ENCODE results near the gene RPS6KC1.
"Not testable (repeated sequence)": the region's sequence is repeated elsewhere in the genome, so short reads cannot be mapped to it uniquely, and the experiment has no call there.

Gene RPS6KC1

DNA sequence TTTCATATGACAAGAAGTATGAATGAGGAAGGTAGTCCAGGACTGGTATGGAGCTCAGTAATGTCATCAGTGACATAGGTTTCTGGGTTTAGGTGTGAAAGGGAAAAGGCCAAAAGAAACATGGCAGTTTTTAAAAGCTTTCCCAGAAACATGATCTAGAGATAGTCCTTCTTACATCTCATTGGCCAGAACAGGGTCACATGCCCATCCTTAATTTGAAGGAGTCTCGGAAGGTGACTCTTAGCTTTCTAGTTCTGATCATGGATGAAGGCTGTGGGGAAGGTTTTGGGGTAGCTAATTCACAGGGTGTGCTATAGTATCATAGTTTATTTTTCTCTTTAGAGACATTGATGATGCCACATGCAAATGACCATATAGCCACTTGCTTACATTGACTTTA lies 55.3 kb downstream of the RPS6KC1 start:
- no peak for DNase-seq (ENCODE audit: low spot score)
- H3K27ac ChIP-seq: no peak overlapping the region
- H3K4me3 ChIP-seq: no peak overlapping the region
- no peak for TF ChIP-seq CTCF (IDR thresholded peaks at IDR 0.05)

GRCh38 chr1:213107613-213108012 lies 56.6 kb downstream of the RPS6KC1 start:
- Histone ChIP-seq H3K27ac (no peak overlapping the region), H3K4me3 (no peak overlapping the region)
- DNase-seq (ENCODE audit: low spot score): no peak
- TF ChIP-seq CTCF (IDR thresholded peaks at IDR 0.05): no peak

GRCh38 chr1:213110349-213111300 lies 59.6 kb downstream of the RPS6KC1 start:
- no peak for TF ChIP-seq CTCF (IDR thresholded peaks at IDR 0.05)
- H3K27ac ChIP-seq: no peak overlapping the region
- H3K4me3 ChIP-seq: no peak overlapping the region
- DNase-seq (ENCODE audit: low spot score): no peak

DNA sequence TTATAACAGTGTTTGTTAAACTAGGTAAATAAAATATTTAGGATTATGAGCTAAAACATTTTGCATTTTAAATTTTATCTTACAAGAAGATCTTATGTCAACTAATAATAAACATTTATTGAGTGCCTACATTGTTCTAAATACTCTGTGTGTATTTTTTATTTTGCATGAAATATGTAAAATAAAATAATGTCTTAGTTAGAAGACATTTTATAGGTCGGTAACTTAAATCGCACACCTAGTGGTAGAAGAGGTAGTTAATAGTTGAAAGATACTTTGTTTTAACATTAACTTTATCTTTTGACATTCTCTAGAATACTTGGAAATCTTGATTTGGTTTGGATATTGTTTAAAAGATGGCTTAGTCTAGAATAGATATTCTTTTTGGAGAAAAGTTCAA lies 60.5 kb downstream of the RPS6KC1 start:
- H3K27ac ChIP-seq: no peak overlapping the region
- no peak for TF ChIP-seq CTCF (IDR thresholded peaks at IDR 0.05)
- DNase-seq (ENCODE audit: low spot score): no peak
- H3K4me3 ChIP-seq: no peak overlapping the region

GRCh38 chr1:213112723-213113122 lies 61.7 kb downstream of the RPS6KC1 start:
- H3K4me3 ChIP-seq; DNase-seq (ENCODE audit: low spot score); H3K27ac ChIP-seq: not testable (repeated sequence)

DNA sequence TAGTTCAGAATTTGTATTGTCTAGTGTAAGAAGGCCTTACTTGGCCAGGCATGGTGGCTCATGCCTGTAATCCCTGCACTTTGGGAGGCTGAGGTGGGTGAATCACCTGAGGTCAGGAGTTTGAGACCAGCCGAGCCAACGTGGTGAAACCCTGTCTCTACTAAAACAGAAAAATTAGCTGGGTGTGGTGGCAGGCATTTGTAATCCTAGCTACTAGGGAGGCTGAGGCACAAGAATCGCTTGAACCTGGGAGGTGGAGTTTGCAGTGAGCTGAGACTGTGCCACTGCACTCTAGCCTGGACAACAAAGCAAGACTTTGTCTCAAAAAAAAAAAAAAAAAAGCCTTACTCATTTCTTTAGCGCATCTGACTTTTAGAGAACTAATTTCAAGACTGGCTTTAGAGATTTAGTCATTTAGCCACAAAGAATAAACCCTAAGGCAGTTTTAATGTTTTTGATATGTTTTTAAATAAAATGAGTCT lies 66.7 kb downstream of the RPS6KC1 start:
- not testable (repeated sequence) for H3K27ac ChIP-seq; H3K4me3 ChIP-seq; DNase-seq (ENCODE audit: low spot score)

DNA sequence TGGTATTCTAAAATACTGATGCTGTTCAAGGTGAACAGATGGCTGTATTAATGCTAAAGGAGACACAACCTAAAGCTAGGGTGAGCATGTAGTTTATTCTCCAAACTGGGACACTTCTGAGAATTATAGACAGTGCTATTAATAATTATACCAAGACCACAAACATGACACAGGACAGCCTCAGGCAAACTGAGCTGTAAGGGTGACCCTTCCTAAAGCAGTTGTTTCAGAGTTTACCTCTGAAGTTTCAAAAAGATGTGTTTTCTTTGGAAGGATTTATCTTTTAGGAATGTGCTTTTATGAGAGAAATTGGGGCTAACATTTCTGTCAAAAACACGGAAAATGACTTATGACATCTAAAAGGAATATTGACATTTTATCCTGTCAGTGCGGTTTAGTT lies 68.8 kb downstream of the RPS6KC1 start:
- TF ChIP-seq CTCF (IDR thresholded peaks at IDR 0.05): no peak
- Histone ChIP-seq H3K27ac (no peak overlapping the region), H3K4me3 (no peak overlapping the region)
- no peak for DNase-seq (ENCODE audit: low spot score)

DNA sequence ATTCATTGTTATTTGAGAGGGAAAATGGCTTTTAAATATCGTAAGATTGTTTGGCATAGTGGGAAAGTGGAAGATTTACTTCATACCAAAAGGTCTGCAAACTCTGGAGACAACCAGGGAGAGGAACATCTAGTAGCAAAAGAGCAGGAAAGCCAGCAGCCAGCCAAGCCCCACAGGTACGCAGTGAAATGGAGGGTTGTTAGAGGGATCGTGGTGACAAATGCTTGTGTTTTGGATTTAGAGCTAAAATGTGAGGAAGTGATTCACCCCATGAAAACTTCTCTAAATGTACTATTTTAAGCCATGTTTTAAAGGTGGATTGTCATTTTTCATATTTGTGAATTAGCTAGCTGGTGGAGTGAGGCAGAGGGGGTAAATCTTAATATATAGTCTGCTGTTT lies 69.3 kb downstream of the RPS6KC1 start:
- no peak for DNase-seq (ENCODE audit: low spot score)
- no peak for TF ChIP-seq CTCF (IDR thresholded peaks at IDR 0.05)
- Histone ChIP-seq H3K4me3 (no peak overlapping the region), H3K27ac (no peak overlapping the region)
